ENCODE results near the gene NUDT16.

The NUDT16 gene

GRCh38 chr3:131432441-131432840 lies 50.9 kb downstream of the NUDT16 start:
- no peak for TF ChIP-seq CTCF (conservative IDR thresholded peaks at IDR 0.05; ENCODE audit: control insufficient read depth, insufficient read depth, low read depth, low read length)
- no peak overlapping the region for H3K4me3 ChIP-seq (ENCODE audit: control insufficient read depth, low read depth, low read length)
- no peak for DNase-seq (ENCODE audit: low read depth)

GRCh38 chr3:131435000-131435399 lies 53.4 kb downstream of the NUDT16 start:
- H3K4me3 ChIP-seq (ENCODE audit: control insufficient read depth, low read depth, low read length) = no peak overlapping the region
- no peak for TF ChIP-seq CTCF (conservative IDR thresholded peaks at IDR 0.05; ENCODE audit: control insufficient read depth, insufficient read depth, low read depth, low read length)
- DNase-seq (ENCODE audit: low read depth) = no peak

All from fibroblast of mammary gland (primary cell).